ENCODE measurements around the gene EMC1. TPM values are rescaled to one million over a fixed set of nuclear protein-coding genes. Genes with fewer than 3 reads are reported as not detected.
"Not testable (repeated sequence)": the region's sequence is repeated elsewhere in the genome, so short reads cannot be mapped to it uniquely, and the experiment has no call there.

Gene EMC1
- polyA plus RNA-seq, 1 donor, result 63.2 TPM

GRCh38 chr1:19193004-19193403 lies 58.3 kb downstream of the EMC1 start:
- no peak for DNase-seq

- DNase-seq, result no peak
Observed at GRCh38 chr1:19191811-19192210, 59.5 kb downstream of the EMC1 start.

GRCh38 chr1:19190468-19190867 lies 60.9 kb downstream of the EMC1 start:
- DNase-seq, result no peak

GRCh38 chr1:19189270-19189669 lies 62.1 kb downstream of the EMC1 start:
- no peak for DNase-seq

GRCh38 chr1:19187852-19188251 lies 63.5 kb downstream of the EMC1 start:
- no peak for DNase-seq

- DNase-seq, result no peak
Observed at GRCh38 chr1:19186001-19186400, 65.3 kb downstream of the EMC1 start.

GRCh38 chr1:19182223-19182622 lies 69.1 kb downstream of the EMC1 start:
- DNase-seq, result no peak

GRCh38 chr1:19180265-19180657 lies 71.1 kb downstream of the EMC1 start:
- not testable (repeated sequence) for DNase-seq

- peak; percentile 3 for DNase-seq
Observed at GRCh38 chr1:19179597-19180264, 71.6 kb downstream of the EMC1 start.

GRCh38 chr1:19178734-19179398 lies 72.5 kb downstream of the EMC1 start:
- no peak for DNase-seq

- no peak for DNase-seq
Observed at GRCh38 chr1:19177811-19178210, 73.5 kb downstream of the EMC1 start.

GRCh38 chr1:19169642-19170041 lies 81.7 kb downstream of the EMC1 start:
- no peak for DNase-seq

- DNase-seq, result no peak
Observed at GRCh38 chr1:19167140-19167539, 84.2 kb downstream of the EMC1 start.

- no peak for DNase-seq
Observed at GRCh38 chr1:19166066-19166465, 85.3 kb downstream of the EMC1 start.

Other genes starting within 250 kb of the EMC1 start
- gene UBR4, start 41.3 kb downstream of the EMC1 start, polyA plus RNA-seq (ENCODE audit: insufficient read length), result 150 TPM
- gene MRTO4, start 281 bp upstream of the EMC1 start, polyA plus RNA-seq (ENCODE audit: insufficient read length), result 32.4 TPM
- 2.6 TPM for gene AKR7A3, start 37.2 kb upstream of the EMC1 start, polyA plus RNA-seq (ENCODE audit: insufficient read length)
- gene AKR7A2, start 60.6 kb upstream of the EMC1 start, polyA plus RNA-seq (ENCODE audit: insufficient read length), result 76.2 TPM
- 13.3 TPM for gene SLC66A1, start 60.8 kb upstream of the EMC1 start, polyA plus RNA-seq (ENCODE audit: insufficient read length)
- gene CAPZB, start 234.0 kb upstream of the EMC1 start, polyA plus RNA-seq (ENCODE audit: insufficient read length), result 217 TPM